ENCODE results near the gene MOB2.

DNA sequence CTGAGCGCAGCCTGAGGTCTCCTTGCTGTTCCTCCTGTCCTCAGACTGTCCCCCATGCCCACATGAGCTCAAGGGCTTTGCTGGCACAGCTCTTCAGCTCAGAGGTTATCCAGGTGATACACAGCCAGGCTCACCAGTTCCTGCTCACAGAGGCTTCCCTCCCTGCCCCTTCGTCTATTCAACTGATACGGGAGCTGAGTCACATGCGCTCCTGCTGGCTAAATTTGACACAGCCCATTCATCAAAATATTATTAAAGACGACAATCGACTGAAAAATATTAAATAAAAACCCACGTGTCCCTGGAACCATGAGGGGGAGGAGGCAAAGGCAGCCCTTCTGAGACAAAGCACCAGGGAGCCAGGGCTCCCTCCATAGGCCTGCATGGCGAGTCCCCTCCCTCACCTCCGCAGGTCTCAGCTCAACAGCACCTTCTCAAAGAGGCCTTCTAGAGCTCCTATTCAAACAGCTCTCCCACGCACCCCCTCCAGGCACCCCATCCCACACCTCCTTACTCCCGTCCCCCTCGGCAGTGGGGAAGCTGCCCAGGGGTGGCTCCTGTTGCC is 45.0 kb upstream of the MOB2 start:
- TF ChIP-seq, protein P1, sequence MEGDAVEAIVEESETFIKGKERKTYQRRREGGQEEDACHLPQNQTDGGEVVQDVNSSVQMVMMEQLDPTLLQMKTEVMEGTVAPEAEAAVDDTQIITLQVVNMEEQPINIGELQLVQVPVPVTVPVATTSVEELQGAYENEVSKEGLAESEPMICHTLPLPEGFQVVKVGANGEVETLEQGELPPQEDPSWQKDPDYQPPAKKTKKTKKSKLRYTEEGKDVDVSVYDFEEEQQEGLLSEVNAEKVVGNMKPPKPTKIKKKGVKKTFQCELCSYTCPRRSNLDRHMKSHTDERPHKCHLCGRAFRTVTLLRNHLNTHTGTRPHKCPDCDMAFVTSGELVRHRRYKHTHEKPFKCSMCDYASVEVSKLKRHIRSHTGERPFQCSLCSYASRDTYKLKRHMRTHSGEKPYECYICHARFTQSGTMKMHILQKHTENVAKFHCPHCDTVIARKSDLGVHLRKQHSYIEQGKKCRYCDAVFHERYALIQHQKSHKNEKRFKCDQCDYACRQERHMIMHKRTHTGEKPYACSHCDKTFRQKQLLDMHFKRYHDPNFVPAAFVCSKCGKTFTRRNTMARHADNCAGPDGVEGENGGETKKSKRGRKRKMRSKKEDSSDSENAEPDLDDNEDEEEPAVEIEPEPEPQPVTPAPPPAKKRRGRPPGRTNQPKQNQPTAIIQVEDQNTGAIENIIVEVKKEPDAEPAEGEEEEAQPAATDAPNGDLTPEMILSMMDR (IDR thresholded peaks at IDR 0.05): no peak
- TF ChIP-seq POLR2A (IDR thresholded peaks at IDR 0.05): no peak

Data from Peyer's patch (tissue), 4 donors.